Measurements from ENCODE around the gene MCTP2. TPM values are rescaled to one million over a fixed set of nuclear protein-coding genes. Genes with fewer than 3 reads are reported as not detected.

The MCTP2 gene
- total and polyA plus RNA-seq, 9 of the 15 experiments (the other 6 are each of a cell fraction or from before 2014, with no cell fraction given), result 0.07 TPM; not detected in 8

GRCh38 chr15:94273826-94274225 is 42.5 kb downstream of the MCTP2 start:
- ChIA-PET POLR2A (no interaction called here), CTCF (ENCODE audit: low intra/inter-chr PET ratio) (no interaction called here)
- intact Hi-C loops (cut with micrococcal nuclease), result no loop called here
- no peak for TF ChIP-seq SRSF9 (IDR thresholded peaks at IDR 0.05; ENCODE audit: borderline replicate concordance, low read depth, low read length)
- no peak for TF ChIP-seq DDX20 (tag; IDR thresholded peaks at IDR 0.05; ENCODE audit: low read depth)
- TF ChIP-seq LEF1 (IDR thresholded peaks at IDR 0.05), result no peak
- no peak for TF ChIP-seq ZNF224 (CRISPR knock-in tag; IDR thresholded peaks at IDR 0.05)
- TF ChIP-seq HMG20A (CRISPR knock-in tag; conservative IDR thresholded peaks at IDR 0.05), result no peak
- TF ChIP-seq CEBPG (CRISPR knock-in tag; IDR thresholded peaks at IDR 0.05), result no peak
- TF ChIP-seq CEBPG (tag; conservative IDR thresholded peaks at IDR 0.05 in 1 of 2, IDR thresholded peaks at IDR 0.05 in 1 of 2), result no peak
- no peak for TF ChIP-seq ELK1 (CRISPR knock-in tag; IDR thresholded peaks at IDR 0.05)
- TF ChIP-seq HMG20B (CRISPR knock-in tag; IDR thresholded peaks at IDR 0.05), result no peak
- no peak for TF ChIP-seq ZNF407 (IDR thresholded peaks at IDR 0.05; ENCODE audit: low read depth)
- TF ChIP-seq SPI1 (IDR thresholded peaks at IDR 0.05; ENCODE audit: borderline replicate concordance, low read depth, low read length), result no peak
- no peak for TF ChIP-seq ZNF75A (CRISPR knock-in tag; IDR thresholded peaks at IDR 0.05)
- no peak for TF ChIP-seq CHAMP1 (IDR thresholded peaks at IDR 0.05)

More at GRCh38 chr15:94273826-94274225, 42.5 kb downstream of the MCTP2 start:
- Histone ChIP-seq H3K4me3 (no peak overlapping the region), H3K9me3 (replicated peaks; ENCODE audit: control insufficient read depth, insufficient read depth, low read depth, low read length) (0 out of 2 replicates have a peak, but pooled peaks cover 2% of the 10 kb centered on the region), H3K27me3 (ENCODE audit: control insufficient read depth in 2 of 2, insufficient read depth in 2 of 2, low read length in 2 of 2) (no peaks in the 10 kb centered on the region), H2AFZ (ENCODE audit: low read depth, low read length) (no peak overlapping the region), H3K9ac (ENCODE audit: insufficient read depth in 1 of 2, low read depth in 2 of 2, low read length in 2 of 2) (no peak overlapping the region), H3K27ac (ENCODE audit: extremely low read depth, low read depth, low read length) (no peak overlapping the region), H3K9me1 (ENCODE audit: control insufficient read depth, insufficient read depth, low read length) (no peaks in the 10 kb centered on the region), H3K4me1 (replicated peaks in 1 of 2; ENCODE audit: control insufficient read depth in 2 of 2, insufficient read depth in 2 of 2, low read length in 2 of 2) (no peaks in the 10 kb centered on the region), H4K20me1 (replicated peaks; ENCODE audit: control insufficient read depth, insufficient read depth, low read length) (no peaks in the 10 kb centered on the region), H3K79me2 (ENCODE audit: control insufficient read depth, insufficient read depth, low read length) (no peaks in the 10 kb centered on the region), H3K36me3 (ENCODE audit: control insufficient read depth, insufficient read depth, low read length) (no peaks in the 10 kb centered on the region), H3K4me2 (ENCODE audit: insufficient read depth, low read length) (no peak overlapping the region)
- FAIRE-seq (no peak), DNase-seq (ENCODE audit: extremely low read depth in 1 of 4, low spot score in 3 of 4) (no peak), ATAC-seq (no peak)
- BruUV-seq (replicated peaks), result no TSS peak
- WGBS (ENCODE audit: insufficient coverage, low coverage, missing lambda C conversion rate), result 0% methylated on average over 1 of the region's 1 CpG
- in situ Hi-C loops (cut with MboI), result no loop called here

Data from K562 (cell line).